Testis (tissue), 2 donors: Measurements from ENCODE around the gene NID1.

Experiments
- CTCF ChIP-seq, 3 experiments: fragments of 450-650 bp in 2 of 3; fragments of 200-600 bp in 1 of 3; sonication (generic) in 1 of 3; IDR thresholded peaks; one replicate each; pipeline ENCODE4 v1.5.1; 2016 to 2019; ENCODE audit warnings: antibody characterized with exemption in 3 of 3, mild to moderate bottlenecking in 2 of 3, moderate library complexity in 1 of 3
- POLR2A ChIP-seq: fragments of 450-650 bp; IDR thresholded peaks from one replicate; pipeline ENCODE4 v1.6.1; 2017; ENCODE audit warnings: antibody characterized with exemption, mild to moderate bottlenecking, moderate library complexity

GRCh38 chr1:235942625-235942934 is 122.3 kb downstream of the NID1 start:
- TF ChIP-seq CTCF (IDR thresholded peaks at IDR 0.05), result no peak
- TF ChIP-seq POLR2A, result no peak
